ENCODE results near the gene PPM1L.

Gene PPM1L

GRCh38 chr3:160765211-160765610, 9.2 kb downstream of the PPM1L start:
- H3K27me3 ChIP-seq (ENCODE audit: control insufficient read depth, insufficient read depth, low read length) = no peaks in the 10 kb centered on the region
- no peak overlapping the region for H3K4me3 ChIP-seq (ENCODE audit: low read depth, low read length)
- no peaks in the 10 kb centered on the region for H3K4me1 ChIP-seq (ENCODE audit: control insufficient read depth, insufficient read depth, low read length)
- H3K9ac ChIP-seq (ENCODE audit: low read length) = no peak overlapping the region
- H3K36me3 ChIP-seq (ENCODE audit: control insufficient read depth, insufficient read depth, low read length) = no peaks in the 10 kb centered on the region
- no peaks in the 10 kb centered on the region for H3K9me3 ChIP-seq (ENCODE audit: control insufficient read depth, insufficient read depth, low read depth, low read length)
- no peak overlapping the region for H3K27ac ChIP-seq (ENCODE audit: low read depth, low read length)

- Histone ChIP-seq H3K27ac (ENCODE audit: low read depth, low read length) (no peak overlapping the region), H3K9me3 (ENCODE audit: control insufficient read depth, insufficient read depth, low read depth, low read length) (no peaks in the 10 kb centered on the region), H3K4me1 (ENCODE audit: control insufficient read depth, insufficient read depth, low read length) (no peaks in the 10 kb centered on the region), H3K27me3 (ENCODE audit: control insufficient read depth, insufficient read depth, low read length) (no peaks in the 10 kb centered on the region), H3K4me3 (ENCODE audit: low read depth, low read length) (no peak overlapping the region), H3K36me3 (ENCODE audit: control insufficient read depth, insufficient read depth, low read length) (no peaks in the 10 kb centered on the region), H3K9ac (ENCODE audit: low read length) (no peak overlapping the region)
Measured at GRCh38 chr3:160768031-160768430, 12.0 kb downstream of the PPM1L start.

GRCh38 chr3:160768918-160769317, 12.9 kb downstream of the PPM1L start:
- Histone ChIP-seq H3K27ac (ENCODE audit: low read depth, low read length) (no peak overlapping the region), H3K4me1 (ENCODE audit: control insufficient read depth, insufficient read depth, low read length) (no peaks in the 10 kb centered on the region), H3K9ac (ENCODE audit: low read length) (no peak overlapping the region), H3K36me3 (ENCODE audit: control insufficient read depth, insufficient read depth, low read length) (no peaks in the 10 kb centered on the region), H3K9me3 (ENCODE audit: control insufficient read depth, insufficient read depth, low read depth, low read length) (no peaks in the 10 kb centered on the region), H3K4me3 (ENCODE audit: low read depth, low read length) (no peak overlapping the region), H3K27me3 (ENCODE audit: control insufficient read depth, insufficient read depth, low read length) (no peaks in the 10 kb centered on the region)

GRCh38 chr3:160771811-160772459, 15.9 kb downstream of the PPM1L start:
- Histone ChIP-seq H3K9me3 (ENCODE audit: control insufficient read depth, insufficient read depth, low read depth, low read length) (no peaks in the 10 kb centered on the region), H3K4me1 (ENCODE audit: control insufficient read depth, insufficient read depth, low read length) (no peaks in the 10 kb centered on the region), H3K4me3 (ENCODE audit: low read depth, low read length) (no peak overlapping the region), H3K9ac (ENCODE audit: low read length) (no peak overlapping the region), H3K27me3 (ENCODE audit: control insufficient read depth, insufficient read depth, low read length) (no peaks in the 10 kb centered on the region), H3K36me3 (ENCODE audit: control insufficient read depth, insufficient read depth, low read length) (no peaks in the 10 kb centered on the region), H3K27ac (ENCODE audit: low read depth, low read length) (no peak overlapping the region)

GRCh38 chr3:160773722-160774121, 17.7 kb downstream of the PPM1L start:
- no peaks in the 10 kb centered on the region for H3K36me3 ChIP-seq (ENCODE audit: control insufficient read depth, insufficient read depth, low read length)

GRCh38 chr3:160774172-160774571, 18.1 kb downstream of the PPM1L start:
- H3K27me3 ChIP-seq (ENCODE audit: control insufficient read depth, insufficient read depth, low read length) = no peaks in the 10 kb centered on the region
- H3K36me3 ChIP-seq (ENCODE audit: control insufficient read depth, insufficient read depth, low read length) = no peaks in the 10 kb centered on the region
- no peaks in the 10 kb centered on the region for H3K9me3 ChIP-seq (ENCODE audit: control insufficient read depth, insufficient read depth, low read depth, low read length)
- H3K4me1 ChIP-seq (ENCODE audit: control insufficient read depth, insufficient read depth, low read length) = no peaks in the 10 kb centered on the region
- no peak overlapping the region for H3K9ac ChIP-seq (ENCODE audit: low read length)
- no peak overlapping the region for H3K27ac ChIP-seq (ENCODE audit: low read depth, low read length)
- H3K4me3 ChIP-seq (ENCODE audit: low read depth, low read length) = no peak overlapping the region

More at GRCh38 chr3:160773722-160774121, 17.7 kb downstream of the PPM1L start:
- Histone ChIP-seq H3K27me3 (ENCODE audit: control insufficient read depth, insufficient read depth, low read length) (no peaks in the 10 kb centered on the region), H3K4me1 (ENCODE audit: control insufficient read depth, insufficient read depth, low read length) (no peaks in the 10 kb centered on the region), H3K27ac (ENCODE audit: low read depth, low read length) (no peak overlapping the region), H3K9ac (ENCODE audit: low read length) (no peak overlapping the region), H3K9me3 (ENCODE audit: control insufficient read depth, insufficient read depth, low read depth, low read length) (no peaks in the 10 kb centered on the region), H3K4me3 (ENCODE audit: low read depth, low read length) (no peak overlapping the region)

- no peaks in the 10 kb centered on the region for H3K9me3 ChIP-seq (ENCODE audit: control insufficient read depth, insufficient read depth, low read depth, low read length)
- H3K4me3 ChIP-seq (ENCODE audit: low read depth, low read length) = no peak overlapping the region
- no peaks in the 10 kb centered on the region for H3K4me1 ChIP-seq (ENCODE audit: control insufficient read depth, insufficient read depth, low read length)
- H3K9ac ChIP-seq (ENCODE audit: low read length) = no peak overlapping the region
- no peak overlapping the region for H3K27ac ChIP-seq (ENCODE audit: low read depth, low read length)
- no peaks in the 10 kb centered on the region for H3K27me3 ChIP-seq (ENCODE audit: control insufficient read depth, insufficient read depth, low read length)
- no peaks in the 10 kb centered on the region for H3K36me3 ChIP-seq (ENCODE audit: control insufficient read depth, insufficient read depth, low read length)
Measured at GRCh38 chr3:160778480-160778879, 22.4 kb downstream of the PPM1L start.

- Histone ChIP-seq H3K4me1 (ENCODE audit: control insufficient read depth, insufficient read depth, low read length) (no peaks in the 10 kb centered on the region; the same call in 1 of the 2 replicates), H3K9me3 (ENCODE audit: control insufficient read depth, insufficient read depth, low read depth, low read length) (no peaks in the 10 kb centered on the region), H3K27me3 (ENCODE audit: control insufficient read depth, insufficient read depth, low read length) (no peaks in the 10 kb centered on the region), H3K4me3 (ENCODE audit: low read depth, low read length) (no peak overlapping the region), H3K9ac (ENCODE audit: low read length) (no peak overlapping the region), H3K36me3 (ENCODE audit: control insufficient read depth, insufficient read depth, low read length) (no peaks in the 10 kb centered on the region), H3K27ac (ENCODE audit: low read depth, low read length) (no peak overlapping the region)
Measured at GRCh38 chr3:160779040-160779439, 23.0 kb downstream of the PPM1L start.

- Histone ChIP-seq H3K27me3 (ENCODE audit: control insufficient read depth, insufficient read depth, low read length) (no peaks in the 10 kb centered on the region), H3K9ac (ENCODE audit: low read length) (no peak overlapping the region), H3K27ac (ENCODE audit: low read depth, low read length) (no peak overlapping the region), H3K9me3 (ENCODE audit: control insufficient read depth, insufficient read depth, low read depth, low read length) (no peaks in the 10 kb centered on the region), H3K36me3 (ENCODE audit: control insufficient read depth, insufficient read depth, low read length) (no peaks in the 10 kb centered on the region), H3K4me3 (ENCODE audit: low read depth, low read length) (no peak overlapping the region), H3K4me1 (ENCODE audit: control insufficient read depth, insufficient read depth, low read length) (peaks cover 10% of the 10 kb centered on the region)
Measured at GRCh38 chr3:160780245-160780644, 24.2 kb downstream of the PPM1L start.

- no peaks in the 10 kb centered on the region for H3K9me3 ChIP-seq (ENCODE audit: control insufficient read depth, insufficient read depth, low read depth, low read length)
- H3K9ac ChIP-seq (ENCODE audit: low read length) = no peak overlapping the region
- no peak overlapping the region for H3K4me3 ChIP-seq (ENCODE audit: low read depth, low read length)
- no peaks in the 10 kb centered on the region for H3K27me3 ChIP-seq (ENCODE audit: control insufficient read depth, insufficient read depth, low read length)
- H3K27ac ChIP-seq (ENCODE audit: low read depth, low read length) = no peak overlapping the region
- no peaks in the 10 kb centered on the region for H3K36me3 ChIP-seq (ENCODE audit: control insufficient read depth, insufficient read depth, low read length)
- H3K4me1 ChIP-seq (ENCODE audit: control insufficient read depth, insufficient read depth, low read length) = peaks cover 12% of the 10 kb centered on the region
Measured at GRCh38 chr3:160781402-160781801, 25.4 kb downstream of the PPM1L start.

GRCh38 chr3:160781863-160782262, 25.8 kb downstream of the PPM1L start:
- no peak overlapping the region for H3K4me3 ChIP-seq (ENCODE audit: low read depth, low read length)
- no peak overlapping the region for H3K9ac ChIP-seq (ENCODE audit: low read length)
- H3K36me3 ChIP-seq (ENCODE audit: control insufficient read depth, insufficient read depth, low read length) = no peaks in the 10 kb centered on the region
- H3K4me1 ChIP-seq (ENCODE audit: control insufficient read depth, insufficient read depth, low read length) = peaks cover 12% of the 10 kb centered on the region
- H3K27me3 ChIP-seq (ENCODE audit: control insufficient read depth, insufficient read depth, low read length) = no peaks in the 10 kb centered on the region
- no peaks in the 10 kb centered on the region for H3K9me3 ChIP-seq (ENCODE audit: control insufficient read depth, insufficient read depth, low read depth, low read length)
- no peak overlapping the region for H3K27ac ChIP-seq (ENCODE audit: low read depth, low read length)
